Measurements from ENCODE around the gene HOXA13.

HOXA13 gene

GRCh38 chr7:27191833-27192545, 7.9 kb downstream of the HOXA13 start:
- DNase-seq, result no peak

- DNase-seq, result no peak
Measured at GRCh38 chr7:27191161-27191731, 8.6 kb downstream of the HOXA13 start.

GRCh38 chr7:27189997-27190748, 9.7 kb downstream of the HOXA13 start:
- no peak for DNase-seq

- DNase-seq, result no peak
Measured at GRCh38 chr7:27189295-27189996, 10.4 kb downstream of the HOXA13 start.

GRCh38 chr7:27188386-27189294, 11.3 kb downstream of the HOXA13 start:
- peak; percentile 69 for DNase-seq

GRCh38 chr7:27187475-27188385, 12.2 kb downstream of the HOXA13 start:
- no peak for DNase-seq

GRCh38 chr7:27186668-27187474, 13.0 kb downstream of the HOXA13 start:
- DNase-seq, result no peak

GRCh38 chr7:27185854-27186667, 13.8 kb downstream of the HOXA13 start:
- DNase-seq, result no peak

- DNase-seq, result no peak
Measured at GRCh38 chr7:27185013-27185853, 14.7 kb downstream of the HOXA13 start, which contains the start of gene HOXA11. HOXA11 (minus strand) TSS chr7:27185232; CDS start chr7:27185144, 88 bp downstream.

- DNase-seq, result peak; percentile 48
Measured at GRCh38 chr7:27184337-27185012, 15.4 kb downstream of the HOXA13 start.

- no peak for DNase-seq
Measured at GRCh38 chr7:27183682-27184336, 16.1 kb downstream of the HOXA13 start.

GRCh38 chr7:27182861-27183681, 16.8 kb downstream of the HOXA13 start:
- DNase-seq, result no peak

- no peak for DNase-seq
Measured at GRCh38 chr7:27182285-27182841, 17.5 kb downstream of the HOXA13 start.

- DNase-seq, result no peak
Measured at GRCh38 chr7:27181795-27182275, 18.1 kb downstream of the HOXA13 start.

All from CD4-positive, alpha-beta T cell treated with Interleukin-6 for 4 hours (primary cell).